NOMO-1 (cell line): Measurements from ENCODE around the gene GJD2.

Source experiments
- DNase-seq, 2 experiments: peaks; one replicate each; lab custom pipeline; 2025; ENCODE audit not compliant: unreplicated experiment in 2 of 2; lab: John Stamatoyannopoulos, UW

The GJD2 gene

DNA sequence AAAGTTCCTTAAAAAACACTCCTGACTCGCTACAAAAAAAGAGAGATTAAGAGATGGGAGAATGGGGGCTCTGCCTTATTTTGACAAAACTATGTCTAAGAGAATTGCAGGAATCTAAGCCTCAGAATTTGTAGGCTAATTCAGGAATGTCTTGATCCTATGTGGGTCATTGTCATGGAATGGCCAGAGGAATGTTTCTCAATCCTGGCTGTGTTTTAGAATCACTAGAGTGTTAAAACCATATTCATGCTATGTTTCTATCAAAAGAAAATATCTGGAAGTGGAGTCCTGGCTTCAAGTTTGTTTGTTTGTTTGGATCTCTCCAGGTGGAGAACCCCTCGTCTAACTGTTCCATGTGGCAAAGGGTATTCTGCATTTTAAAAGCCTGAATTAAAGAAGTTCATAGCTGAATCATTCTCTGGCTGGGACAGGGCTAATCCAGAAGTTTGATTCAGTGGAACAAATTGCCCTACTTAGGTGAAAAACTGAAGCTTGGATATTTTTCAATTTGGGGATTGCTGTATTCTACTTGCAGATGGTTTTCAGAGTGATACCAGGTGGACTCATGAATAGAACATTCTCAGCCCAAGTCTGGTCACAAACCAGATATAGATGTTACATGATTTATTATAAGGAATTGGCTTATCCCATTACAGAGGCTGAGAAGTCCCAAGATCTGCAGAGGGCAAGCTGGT lies 28.2 kb downstream of the GJD2 start:
- no peak for DNase-seq

DNA sequence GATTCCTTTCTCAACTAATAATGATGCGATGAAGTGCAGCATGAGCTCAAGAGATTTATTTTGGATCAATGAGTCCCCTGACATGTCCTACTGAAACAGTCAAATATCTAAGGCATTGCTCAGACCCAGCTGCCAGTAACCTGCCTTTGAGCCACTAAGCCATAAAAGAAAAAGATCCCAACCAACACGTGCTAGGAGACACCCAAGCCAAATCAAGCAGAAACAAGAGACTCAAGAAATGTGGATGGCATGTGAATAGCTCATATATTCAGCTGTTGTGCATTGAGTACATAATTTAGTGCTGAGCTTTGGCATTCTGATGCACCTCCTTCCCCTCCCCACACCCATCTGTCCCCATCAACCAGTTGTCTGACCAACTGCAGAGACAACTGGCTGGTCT lies 29.2 kb downstream of the GJD2 start:
- no peak for DNase-seq

DNA sequence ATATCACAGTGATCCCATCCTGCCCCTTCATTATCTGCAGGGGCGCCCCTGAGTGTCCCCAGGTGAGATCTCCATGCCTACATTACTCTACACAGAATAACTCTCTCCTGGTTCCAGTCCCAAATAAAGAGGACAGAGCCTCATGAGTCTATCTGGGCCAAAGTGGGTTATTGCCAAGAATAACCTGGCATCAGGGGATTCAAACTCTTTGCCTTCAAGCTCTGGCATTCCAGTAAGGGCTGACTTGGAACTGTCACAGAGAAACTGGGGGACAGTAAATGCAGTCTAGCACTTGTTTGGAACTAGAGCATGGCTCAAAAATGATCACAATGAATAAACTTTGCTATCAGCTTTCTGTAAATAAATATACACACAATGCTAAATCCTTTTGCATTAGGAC lies 30.3 kb downstream of the GJD2 start:
- DNase-seq: no peak

DNA sequence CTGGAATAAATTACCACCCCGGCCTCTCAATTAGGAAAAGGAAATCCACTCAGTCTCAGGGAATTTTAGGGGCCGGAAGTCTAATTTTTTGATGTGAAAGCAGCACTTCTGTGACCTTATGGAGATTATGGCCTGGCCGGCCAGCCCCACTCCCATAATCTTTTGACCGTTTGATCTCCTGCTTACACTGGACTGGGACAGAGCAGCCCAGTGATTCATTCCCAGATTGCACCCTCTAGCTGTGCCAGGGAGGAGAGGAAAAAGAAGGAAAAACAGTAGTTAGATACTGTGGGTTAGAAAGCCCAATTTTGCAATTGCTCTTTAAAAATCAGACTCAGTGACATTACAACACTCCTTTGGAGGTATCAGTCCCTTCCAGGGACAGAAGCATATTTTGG lies 32.4 kb downstream of the GJD2 start:
- DNase-seq: no peak

DNA sequence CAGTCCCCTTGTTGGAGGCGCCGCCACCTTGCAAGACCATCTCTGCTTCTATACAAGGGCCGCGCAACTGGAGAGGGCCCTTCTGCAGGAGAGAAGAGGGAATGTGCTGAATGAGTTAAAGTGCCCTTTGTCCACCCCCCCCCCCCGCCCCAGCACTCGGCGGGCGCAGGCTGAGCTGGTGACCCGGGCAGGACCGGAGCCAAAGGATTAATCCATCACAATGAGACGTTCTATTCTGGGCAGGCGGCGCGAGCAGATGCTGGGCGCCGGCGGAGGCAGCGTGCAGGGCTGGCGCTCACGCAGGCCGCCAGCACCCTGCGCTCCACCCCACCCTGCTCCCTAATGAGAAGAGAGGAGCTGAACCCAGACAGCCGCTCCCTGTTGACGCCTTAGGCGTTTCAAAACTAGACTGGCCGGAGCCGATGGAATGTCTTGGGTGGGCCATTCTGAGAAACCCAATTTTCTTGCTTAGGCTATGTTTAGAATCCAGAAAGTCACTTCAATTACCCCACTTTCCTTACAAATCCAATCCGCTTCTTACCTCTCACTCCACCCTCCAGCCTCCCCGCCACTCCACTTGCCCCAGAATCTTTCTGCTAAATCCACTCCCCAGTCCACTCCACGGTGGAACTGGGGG lies 32.9 kb downstream of the GJD2 start:
- DNase-seq: no peak

DNA sequence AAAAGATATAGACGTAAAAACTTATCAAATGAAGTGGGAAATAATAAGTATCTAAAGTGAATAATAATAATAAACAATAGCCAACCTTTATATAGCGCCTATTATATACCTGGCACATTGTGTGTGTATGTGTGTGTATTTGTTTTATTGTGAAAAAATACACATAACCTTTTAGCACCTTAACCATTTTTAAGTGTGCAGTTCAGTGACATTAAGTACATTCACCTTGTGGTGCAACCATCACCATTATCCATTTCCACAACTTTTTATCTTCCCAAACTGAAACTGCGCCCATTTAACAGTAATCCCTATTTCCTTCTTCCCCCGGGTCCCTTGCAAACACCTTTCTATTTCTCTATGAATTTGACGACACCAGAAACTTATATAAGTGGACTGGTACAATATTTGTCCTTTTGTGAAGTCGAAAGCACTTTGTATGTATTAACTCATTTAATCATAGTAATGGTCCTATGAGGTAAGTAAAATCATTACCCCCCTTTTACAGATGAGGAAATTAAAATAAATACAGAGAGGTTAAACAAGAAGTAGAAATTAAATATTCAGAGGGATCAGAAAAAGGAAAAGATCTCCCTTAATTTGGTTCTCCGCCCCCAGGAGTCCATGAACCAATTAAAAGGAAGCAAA lies 33.5 kb downstream of the GJD2 start:
- DNase-seq: no peak

DNA sequence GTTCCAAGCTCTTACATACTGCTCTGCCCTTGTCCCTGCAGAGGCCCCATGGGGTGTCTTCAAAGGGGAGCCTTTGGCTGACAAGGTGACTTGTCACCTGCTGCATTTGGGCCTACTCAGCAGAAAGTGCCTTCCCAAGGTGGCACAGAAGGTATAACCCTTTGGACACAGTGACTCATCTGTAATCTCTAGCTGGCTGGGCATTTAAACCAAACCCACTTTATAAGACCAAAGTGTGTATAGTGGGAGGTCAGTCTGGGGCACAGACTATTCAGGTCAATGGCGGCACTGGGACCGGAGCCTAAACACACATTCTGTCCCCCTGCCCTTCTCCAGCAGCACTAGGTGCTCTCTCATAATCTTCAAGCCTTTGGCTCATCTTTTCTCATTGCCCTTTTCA lies 35.1 kb downstream of the GJD2 start:
- DNase-seq: no peak

DNA sequence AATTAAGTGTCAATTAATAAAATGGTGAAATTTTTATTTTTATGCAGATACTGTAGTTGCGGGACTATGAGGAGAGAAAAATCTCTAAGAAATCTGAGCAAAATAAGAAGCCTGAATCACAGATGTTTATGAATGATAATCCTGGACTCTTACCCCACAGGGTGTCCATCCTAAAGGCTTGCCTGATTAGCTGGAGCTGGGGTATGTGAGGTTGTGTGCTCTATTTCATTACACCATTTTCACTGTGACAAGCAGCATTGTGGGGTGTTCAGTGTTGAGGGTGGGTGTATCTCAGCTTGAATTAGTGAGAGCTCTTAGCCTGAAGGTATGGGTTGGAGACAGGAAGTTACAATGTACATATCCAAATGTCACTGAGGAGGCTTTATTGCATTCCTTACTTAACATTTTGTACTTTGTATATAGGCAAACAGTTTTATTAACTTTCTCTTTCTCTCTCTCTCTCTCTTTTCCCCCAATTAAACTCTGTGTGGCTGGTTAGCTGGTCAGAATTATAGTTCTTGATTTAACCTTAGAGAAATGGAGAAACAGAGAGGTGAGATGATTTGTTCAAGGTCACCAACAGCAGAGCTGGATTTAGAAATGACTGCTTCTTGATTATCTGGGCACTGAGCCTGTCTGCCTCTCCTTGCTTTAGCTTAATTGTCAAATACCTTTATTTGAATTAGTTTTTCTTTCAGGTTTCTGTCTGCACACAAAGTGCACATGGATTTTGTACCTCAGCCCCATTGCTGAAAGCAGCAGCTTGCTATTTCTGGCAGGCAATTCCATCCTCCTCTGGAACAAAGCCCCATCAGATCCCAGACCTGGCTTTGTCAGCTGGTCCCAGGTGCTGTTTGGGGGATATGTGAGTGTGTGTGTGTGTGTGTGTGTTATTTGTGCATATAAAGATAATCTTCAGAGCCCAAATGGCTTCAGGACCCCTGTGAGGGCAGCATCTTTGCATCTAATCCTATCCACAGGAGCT lies 35.8 kb downstream of the GJD2 start:
- no peak for DNase-seq

DNA sequence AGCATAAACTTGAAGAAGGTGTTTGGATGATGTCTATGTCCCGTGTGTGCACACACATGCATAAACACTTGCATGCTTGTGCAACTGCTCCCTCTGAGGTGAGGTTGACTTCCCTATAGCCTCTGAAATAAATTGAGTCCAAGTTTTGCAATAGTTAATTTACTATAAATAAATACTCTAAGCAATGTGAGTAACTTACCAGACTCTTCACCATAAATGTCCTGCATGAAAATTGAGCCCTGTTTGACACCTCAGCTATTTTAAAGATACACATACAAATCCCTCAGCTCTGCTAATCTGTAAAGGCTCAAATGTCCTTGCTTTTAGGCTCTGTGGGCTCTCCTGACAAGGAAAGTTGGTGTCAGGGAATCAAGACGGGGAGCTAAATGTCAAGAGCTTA lies 37.1 kb downstream of the GJD2 start:
- DNase-seq: peak in 1 of 2 experiments; percentile 41

DNA sequence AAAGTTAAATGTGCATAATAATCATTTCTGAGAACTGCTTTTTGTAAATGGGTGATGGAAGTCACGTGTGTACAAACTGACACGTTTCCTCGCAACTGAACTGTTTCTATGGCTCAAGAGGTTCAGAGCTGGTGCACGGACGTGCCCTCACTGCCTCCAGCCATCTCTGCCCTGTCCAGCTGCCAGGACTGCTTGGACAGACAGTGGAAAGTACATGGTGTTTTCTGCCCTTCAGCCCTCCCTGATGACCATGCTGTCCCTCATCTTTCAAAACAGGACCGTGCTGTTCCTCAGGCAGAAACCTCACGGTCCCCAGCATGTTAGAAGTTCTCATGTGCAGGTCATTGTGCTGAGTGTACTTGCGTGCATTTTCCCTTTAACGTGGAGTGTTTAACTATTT lies 38.7 kb downstream of the GJD2 start:
- no peak for DNase-seq

DNA sequence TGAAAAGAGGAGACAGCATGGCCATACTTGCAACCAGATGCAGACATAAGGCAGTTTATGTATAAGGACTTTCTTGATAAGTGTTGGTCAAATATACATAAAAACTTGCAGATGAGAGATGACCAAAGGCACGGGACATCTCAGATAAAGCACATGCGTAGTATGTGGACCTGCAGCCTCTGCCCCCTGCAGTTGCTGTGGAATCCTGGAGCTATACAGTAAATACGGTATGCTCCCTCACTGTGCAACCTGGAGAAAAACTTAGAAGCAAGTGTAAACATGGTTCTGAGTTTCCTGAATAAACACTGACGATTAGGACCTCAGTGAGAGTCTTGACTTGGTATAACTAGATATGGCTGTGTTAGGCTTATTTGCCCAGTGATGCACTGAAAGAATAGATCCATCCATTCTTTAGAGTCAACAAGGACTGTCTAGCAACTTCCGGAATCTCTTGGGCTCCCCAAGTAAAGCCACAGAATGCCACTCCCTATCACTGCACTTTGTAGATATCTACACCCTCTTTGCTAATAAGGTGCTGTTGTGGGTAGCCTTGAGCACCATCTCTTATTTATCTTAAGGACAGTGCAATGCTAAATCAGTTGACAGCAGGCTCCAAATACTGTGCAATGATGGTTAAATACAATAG lies 40.2 kb downstream of the GJD2 start:
- no peak for DNase-seq

DNA sequence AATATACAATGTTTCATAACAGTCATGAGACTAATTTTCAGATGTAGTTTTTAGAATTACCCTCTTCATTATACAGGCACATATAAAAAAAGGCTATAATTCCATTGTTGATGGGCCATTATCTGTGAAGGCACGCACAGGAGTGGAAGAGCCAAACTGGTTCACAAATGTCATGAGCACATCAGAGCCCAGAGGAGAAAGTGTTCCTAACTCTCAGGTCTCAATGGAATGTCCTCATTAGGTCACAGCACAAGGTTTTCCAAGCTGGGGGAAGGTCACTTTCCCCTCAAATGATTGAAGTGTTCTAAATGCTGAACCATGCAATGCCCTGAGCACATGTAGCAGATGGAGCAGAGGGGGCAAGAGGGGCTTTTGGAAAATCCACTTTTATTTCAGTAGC lies 41.2 kb downstream of the GJD2 start:
- no peak for DNase-seq

DNA sequence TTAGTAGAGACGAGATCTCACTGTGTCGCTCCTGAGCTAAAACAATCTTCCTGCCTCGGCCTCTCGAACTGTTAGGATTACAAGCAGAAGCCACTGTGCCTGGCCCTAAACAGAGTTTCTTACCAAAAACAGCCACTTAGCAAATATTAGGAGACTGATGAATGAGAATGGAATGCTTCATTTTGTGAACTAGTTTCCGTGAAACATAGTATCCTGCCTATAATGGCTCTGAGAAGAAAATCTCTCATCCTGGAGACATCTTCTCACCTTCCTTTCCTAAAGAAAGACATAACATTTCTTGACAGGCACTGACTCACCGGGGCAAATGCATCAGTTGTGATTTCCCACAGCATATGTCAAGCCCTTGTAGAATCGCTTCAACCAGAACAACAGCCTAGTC lies 44.9 kb downstream of the GJD2 start:
- DNase-seq: no peak

DNA sequence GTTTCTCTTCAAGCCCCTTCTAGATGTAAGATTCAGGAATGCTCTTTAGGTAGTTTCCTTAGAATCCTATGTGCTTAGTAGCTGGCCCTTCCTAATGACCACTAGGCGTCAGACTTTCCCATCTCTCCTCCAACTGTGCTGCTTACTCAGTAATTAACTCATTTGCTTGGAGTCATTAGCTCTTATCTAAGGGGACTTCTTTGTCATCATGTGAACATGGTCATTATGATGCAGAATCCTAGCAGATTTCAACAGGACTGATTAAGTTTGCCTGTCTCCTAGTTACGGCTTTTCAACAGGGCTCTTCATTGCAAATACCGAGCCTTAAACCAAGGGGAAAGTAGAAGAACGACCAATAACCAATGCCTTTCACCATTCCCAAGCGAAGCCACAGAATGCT lies 46.4 kb downstream of the GJD2 start:
- DNase-seq: peak in 1 of 2 experiments; percentile 43

DNA sequence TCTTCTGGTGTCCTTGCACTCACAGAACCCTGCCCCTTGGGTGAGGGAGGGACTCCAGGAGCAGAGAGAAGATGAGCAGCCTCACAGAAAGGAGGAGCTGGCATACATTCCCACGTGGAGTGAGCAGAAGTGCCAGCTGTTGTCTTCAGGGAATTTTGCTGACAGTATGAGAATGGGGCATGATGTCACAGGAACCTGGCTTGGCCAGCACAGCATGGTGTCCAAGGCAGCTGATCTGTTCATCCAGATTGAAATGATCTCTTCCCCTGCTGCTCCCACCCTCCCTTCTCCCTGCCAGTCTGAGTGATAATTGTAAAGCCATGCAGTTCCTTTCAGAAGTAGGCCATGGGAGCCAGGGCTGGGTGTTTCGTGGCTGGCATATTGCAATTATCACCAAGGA lies 53.3 kb downstream of the GJD2 start:
- no peak for DNase-seq
